Activated CD8-positive, alpha-beta memory T cell treated with anti-CD3 and anti-CD28 coated beads for 48 hours (primary cell): ENCODE data around the gene AURKAIP1.
"Not testable (repeated sequence)": the region's sequence is repeated elsewhere in the genome, so short reads cannot be mapped to it uniquely, and the experiment has no call there.

Source experiments
- DNase-seq, 3 experiments: peaks; one replicate each; pipeline ENCODE4 v3.0.0-alpha.2; 2020; ENCODE audit warnings: low read depth in 2 of 3, low spot score in 2 of 3

Gene AURKAIP1

DNA sequence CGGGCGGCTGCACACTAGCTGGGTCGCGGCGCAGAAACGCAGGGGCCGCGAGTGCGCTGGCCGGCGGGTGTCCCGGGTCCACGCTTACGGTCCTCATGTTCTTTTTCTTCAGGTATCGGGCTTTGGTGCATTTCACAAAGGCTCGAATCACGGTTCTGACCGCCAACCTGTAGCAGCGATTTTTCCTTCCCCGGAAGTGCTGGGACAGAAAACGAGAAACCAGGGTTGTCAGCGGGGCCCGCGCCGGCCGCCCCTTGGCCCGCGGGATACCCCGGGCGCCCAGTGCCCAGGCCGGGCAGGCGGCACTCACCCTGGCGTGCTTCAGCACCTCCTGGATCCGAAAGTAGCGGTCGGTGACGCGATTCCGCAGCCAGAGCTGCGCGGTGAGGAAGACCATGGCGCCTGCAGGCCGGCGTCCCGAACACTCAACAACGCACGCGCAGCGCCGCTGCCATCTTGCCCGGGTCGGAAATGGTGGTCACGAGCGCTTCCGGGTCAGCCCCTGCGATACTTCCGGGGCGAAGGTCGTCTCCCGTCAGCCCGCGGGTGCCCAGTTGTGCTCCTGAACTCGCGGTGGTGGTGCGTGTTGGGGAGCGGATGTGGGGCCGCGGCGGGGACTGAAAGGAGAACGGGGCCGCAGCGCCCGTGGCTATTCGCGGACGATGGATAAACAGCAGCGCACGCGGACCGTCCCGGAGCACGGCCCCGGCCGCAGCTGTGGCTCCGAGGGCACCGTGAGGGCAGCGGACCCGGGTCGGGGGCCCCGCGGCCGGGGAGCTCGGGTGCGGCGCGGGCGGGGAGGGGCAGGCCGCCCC, 32.0 kb upstream of the AURKAIP1 start, which contains the start of gene MRPL20:
MRPL20 (minus strand) TSS at position 473 of the 815 bp plus-strand sequence; CDS start at position 397, 76 bp downstream.
- peak; percentile 84 to 93 (median 87) for DNase-seq

- DNase-seq: no peak
These were observed 31.3 kb upstream of the AURKAIP1 start for GRCh38 chr1:1406101-1406820.

GRCh38 chr1:1403653-1404052, 28.6 kb upstream of the AURKAIP1 start:
- DNase-seq: no peak

DNA sequence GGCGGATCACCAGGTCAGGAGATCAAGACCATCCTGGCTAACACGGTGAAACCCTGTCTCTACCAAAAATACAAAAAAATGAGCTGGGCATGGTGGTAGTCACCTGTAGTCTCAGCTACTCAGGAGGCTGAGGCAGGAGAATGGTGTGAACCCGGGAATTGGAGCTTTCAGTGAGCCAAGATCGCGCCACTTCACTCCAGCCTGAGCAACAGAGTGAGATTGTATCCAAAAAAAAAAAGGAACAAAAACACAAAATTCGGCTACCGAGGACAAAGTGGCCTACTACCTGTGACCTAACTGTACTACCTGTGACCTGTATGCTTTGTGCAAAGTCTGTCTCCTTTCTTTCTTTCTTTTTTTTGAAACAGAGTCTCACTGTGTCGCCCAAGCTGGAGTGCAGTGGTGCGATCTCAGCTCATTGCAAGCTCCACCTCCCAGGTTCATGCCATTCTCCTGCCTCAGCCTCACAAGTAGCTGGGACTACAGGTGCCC, 27.9 kb upstream of the AURKAIP1 start:
- not testable (repeated sequence) for DNase-seq

DNA sequence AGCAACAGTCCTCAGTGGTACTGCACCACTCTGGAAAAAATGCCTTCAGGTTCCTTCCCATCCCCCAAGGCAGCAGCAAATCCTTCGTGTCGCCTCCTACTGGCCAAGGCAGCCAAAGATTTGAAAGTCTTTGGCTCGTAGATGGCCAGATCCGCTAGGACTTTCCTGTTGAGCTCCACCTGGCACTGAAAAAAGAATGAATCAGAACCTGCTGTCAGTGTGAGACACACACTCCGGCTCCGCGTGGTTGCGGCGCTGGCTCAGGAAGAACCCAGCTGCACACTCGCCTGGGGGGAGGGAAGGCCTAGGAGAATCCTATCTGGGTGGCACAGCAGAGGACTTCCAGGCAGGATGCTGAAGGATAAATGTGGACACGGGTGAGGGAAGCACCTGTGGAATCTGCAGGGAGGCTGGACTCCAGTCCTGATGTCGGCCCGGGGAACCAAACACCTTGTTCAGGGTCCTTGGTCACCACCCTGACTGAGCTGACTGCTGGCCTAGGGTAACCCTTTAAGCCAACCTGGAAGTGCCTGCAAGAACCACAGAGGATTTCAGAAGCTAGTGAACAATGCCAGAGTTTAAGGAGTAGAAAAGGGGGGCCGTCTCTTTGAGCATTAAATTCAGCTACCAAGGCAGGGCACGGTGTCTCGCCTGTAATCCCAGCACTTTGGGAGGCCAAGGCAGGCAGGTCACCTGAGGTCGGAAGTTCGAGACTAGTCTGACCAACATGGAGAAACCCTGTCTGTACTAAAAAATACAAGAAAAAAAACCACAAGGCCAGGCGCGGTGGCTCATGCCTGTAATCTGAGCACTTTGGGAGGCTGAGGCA, 27.3 kb upstream of the AURKAIP1 start:
- DNase-seq: no peak

DNA sequence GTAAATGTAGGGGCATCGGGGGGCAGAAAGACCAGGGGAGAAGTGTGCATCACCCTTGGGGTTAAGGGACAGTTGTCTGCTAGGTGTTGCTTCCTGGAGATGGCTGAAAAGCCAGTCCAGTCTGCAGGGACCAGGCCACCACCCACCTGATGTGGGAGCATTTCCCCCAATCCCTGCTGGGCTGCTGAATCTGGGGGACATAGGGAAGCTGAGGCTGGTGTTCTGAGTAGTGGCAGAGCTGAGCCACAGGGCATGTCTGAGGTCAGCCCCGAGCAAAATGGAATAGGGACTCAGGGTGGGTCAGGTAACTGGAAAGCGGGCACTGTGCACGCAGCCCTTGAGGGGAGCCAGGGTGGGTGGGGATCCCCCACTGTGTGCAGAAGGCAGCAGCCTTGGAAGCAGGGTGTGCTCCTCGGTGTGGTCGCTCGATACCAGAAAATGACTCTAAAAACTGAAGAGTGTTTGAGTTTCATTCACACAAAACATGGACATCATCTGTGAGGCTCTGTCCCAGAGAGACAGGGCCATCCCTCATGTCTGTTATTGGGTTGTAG, 26.5 kb upstream of the AURKAIP1 start:
- DNase-seq: no peak

- DNase-seq: no peak
These were observed 25.8 kb upstream of the AURKAIP1 start for GRCh38 chr1:1400576-1401456.

GRCh38 chr1:1399872-1400575, 25.0 kb upstream of the AURKAIP1 start:
- no peak for DNase-seq

DNA sequence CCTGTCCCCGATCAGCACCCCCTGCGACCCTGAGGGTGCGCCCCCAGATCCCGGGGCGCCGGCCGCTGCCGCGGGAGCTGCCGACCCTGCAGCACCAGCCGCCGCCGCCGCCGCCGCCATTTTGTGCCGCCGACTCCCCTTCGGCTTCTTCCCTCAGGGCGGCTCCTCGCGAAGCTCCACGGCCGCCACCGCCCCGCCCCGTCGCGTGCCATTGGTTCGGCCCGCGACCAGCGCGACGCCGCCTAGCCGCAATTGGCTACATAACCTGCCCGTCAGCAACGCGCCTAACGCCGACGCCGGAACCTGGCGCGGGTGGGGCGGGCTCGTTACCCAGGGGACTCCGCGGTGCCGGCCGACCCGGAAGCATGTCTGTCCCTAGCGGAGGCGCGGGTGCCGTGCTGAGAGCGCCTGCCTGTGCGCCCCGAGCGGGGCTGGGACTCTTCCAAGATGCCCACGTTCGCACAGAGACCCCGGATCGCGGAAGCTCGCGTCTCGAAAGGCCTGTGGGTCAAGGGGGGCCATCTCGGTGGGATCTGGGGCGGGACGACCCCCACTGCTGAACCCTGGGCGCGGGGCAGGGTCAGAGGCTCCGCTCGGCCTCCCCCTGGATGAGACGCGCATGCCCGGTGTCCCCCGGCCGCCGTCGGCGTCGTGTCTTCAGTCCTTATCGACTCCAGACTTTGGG, 24.3 kb upstream of the AURKAIP1 start, which contains the start of gene CCNL2:
CCNL2 (minus strand) TSS at position 149 of the 685 bp plus-strand sequence; CDS start at position 120, 29 bp downstream.
- peak; percentile 95 to 100 (median 98) for DNase-seq

- no peak for DNase-seq
These were observed 23.7 kb upstream of the AURKAIP1 start for GRCh38 chr1:1398677-1399186.

DNA sequence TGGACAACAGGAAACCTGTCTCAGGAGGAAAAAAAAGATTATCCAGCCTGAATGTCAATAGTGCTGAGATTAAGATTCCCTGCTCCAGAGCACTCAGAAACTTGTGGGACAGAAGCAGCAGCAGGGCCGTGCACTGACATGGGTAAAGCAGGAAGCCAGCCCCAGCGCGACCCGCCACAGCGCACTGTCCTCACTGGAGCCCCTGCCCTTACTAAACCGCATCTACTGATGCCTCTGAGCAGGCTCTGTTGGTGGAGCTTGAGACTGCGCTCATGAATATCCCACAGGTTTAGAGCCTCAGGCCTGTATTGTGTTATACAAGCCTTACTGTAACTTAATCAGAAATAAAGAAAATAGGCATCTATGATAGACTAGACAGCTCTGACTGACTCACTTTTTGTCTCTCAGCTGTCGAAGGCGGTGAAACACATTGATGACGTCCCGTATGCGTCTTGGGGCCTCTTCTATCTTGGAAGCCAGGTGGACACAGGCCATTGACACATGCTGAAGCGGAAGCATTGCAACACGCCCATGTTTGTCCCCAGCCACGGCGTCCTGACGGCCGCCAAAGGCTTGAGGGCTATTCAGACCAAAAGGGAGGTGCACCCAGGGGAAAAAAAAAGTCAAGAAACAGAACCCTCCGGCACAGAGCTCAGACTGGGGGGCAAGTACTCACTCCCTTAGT, 23.0 kb upstream of the AURKAIP1 start:
- no peak for DNase-seq

DNA sequence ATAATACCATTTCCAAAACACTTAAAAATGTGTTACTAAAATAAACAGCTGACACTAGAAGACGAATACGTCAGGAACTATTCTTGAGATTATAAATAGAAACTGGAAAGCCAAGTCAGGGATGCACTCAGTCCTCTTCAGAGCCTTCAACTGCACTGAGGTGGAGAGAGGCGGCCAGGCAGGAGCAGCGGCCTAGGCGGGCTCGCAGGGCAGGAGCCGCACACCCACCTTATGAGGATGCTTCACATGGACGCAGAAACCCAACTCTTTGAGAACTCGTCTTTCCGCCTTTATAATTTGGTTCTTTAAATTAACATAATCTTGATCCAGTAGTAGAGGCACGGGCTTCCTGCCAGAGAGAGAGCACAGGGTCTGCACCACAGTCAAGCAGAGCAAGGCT, 20.2 kb upstream of the AURKAIP1 start:
- no peak for DNase-seq

GRCh38 chr1:1394116-1394515, 19.1 kb upstream of the AURKAIP1 start:
- DNase-seq: no peak

- DNase-seq: no peak
These were observed 18.4 kb upstream of the AURKAIP1 start for GRCh38 chr1:1393428-1393827.

GRCh38 chr1:1393014-1393413, 18.0 kb upstream of the AURKAIP1 start:
- no peak for DNase-seq

DNA sequence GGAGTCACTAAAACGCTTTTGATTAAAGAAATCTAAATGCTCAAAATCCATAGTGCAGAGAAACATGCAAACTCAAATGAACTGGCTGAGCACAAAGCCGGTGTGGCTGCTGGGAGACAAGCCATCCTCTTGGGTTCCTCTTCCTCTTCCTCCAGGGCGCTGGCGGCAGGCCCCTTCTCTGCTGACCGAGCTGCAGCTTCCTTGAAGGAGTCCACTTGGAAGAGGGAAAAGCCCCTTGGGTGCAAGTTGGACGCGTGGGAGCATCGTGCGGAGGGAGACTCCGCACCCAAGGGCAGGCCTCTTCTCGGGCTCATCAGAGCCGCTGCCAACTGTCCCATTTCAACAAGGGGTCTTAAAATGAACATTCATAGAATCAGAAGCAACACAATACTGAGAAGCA, 16.2 kb upstream of the AURKAIP1 start:
- no peak for DNase-seq

DNA sequence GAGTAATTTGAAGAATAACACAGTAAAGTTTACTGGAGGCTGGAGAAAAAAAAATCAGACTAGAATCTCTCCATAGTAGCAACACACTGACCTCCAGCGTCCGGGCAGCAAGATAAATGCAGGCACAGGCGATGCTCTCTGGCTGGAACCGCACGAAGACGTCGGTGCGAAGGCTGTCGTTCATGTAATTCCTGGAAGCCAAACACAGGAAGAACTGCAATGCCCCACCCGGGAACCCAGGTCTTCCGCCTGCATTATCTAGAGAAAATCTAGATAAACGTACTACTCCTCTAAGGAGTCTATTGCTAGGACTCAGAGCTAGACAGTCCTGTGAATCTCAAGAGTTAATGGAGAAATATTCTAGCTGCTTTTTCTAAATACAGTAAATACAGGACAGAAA, 15.7 kb upstream of the AURKAIP1 start:
- DNase-seq: no peak

- DNase-seq: no peak
These were observed 13.1 kb upstream of the AURKAIP1 start for GRCh38 chr1:1388078-1388472.
